K562 (cell line): ENCODE data around the gene GEMIN2. TPM values are rescaled to one million over a fixed set of nuclear protein-coding genes. Genes with fewer than 3 reads are reported as not detected.

Experiments
- BCLAF1 ChIP-seq, 2 experiments: fragments of 450-650 bp in 1 of 2; IDR thresholded peaks; 2 replicates each; pipeline ENCODE4 v1.6.1; 2011 to 2017; ENCODE audit warnings: low read depth in 2 of 2, antibody characterized with exemption in 1 of 2, borderline replicate concordance in 1 of 2, low read length in 1 of 2, mild to moderate bottlenecking in 1 of 2, mixed read lengths in 1 of 2; ENCODE audit not compliant: control insufficient read depth in 1 of 2
- CBFA2T3 ChIP-seq: fragments of 450-650 bp; IDR thresholded peaks from 2 replicates; pipeline ENCODE4 v1.6.1; 2017
- CEBPZ ChIP-seq: fragments of 150-350 bp; IDR thresholded peaks from 2 replicates; pipeline ENCODE4 v1.6.1; 2014; ENCODE audit warnings: low read depth, mild to moderate bottlenecking, low read length, borderline replicate concordance
- GABPB2 ChIP-seq: fragments of 250-450 bp; sonication (Bioruptor Pico); conservative IDR thresholded peaks from 2 replicates; pipeline ENCODE4 v1.5.1; 2021; ENCODE audit warnings: mild to moderate bottlenecking
- HLTF ChIP-seq: fragments of 450-650 bp; IDR thresholded peaks from 2 replicates; pipeline ENCODE4 v1.6.1; 2016
- JUND ChIP-seq, 2 experiments: IDR thresholded peaks; 2 replicates in 1 of 2; 3 replicates in 1 of 2; pipeline ENCODE4 v1.6.1; 2011; ENCODE audit warnings: borderline replicate concordance in 2 of 2, low read depth in 2 of 2, low read length in 2 of 2, improper control_type of control experiment in 1 of 2, missing biosample characterization in 1 of 2, missing genetic modification characterization in 1 of 2, missing genetic modification reagents in 1 of 2
- POLR2A ChIP-seq: fragments of 450-650 bp; conservative IDR thresholded peaks from 2 replicates; pipeline ENCODE4 v1.6.1; 2016
- POLR2AphosphoS5 ChIP-seq: IDR thresholded peaks from 2 replicates; pipeline ENCODE4 v1.6.1; 2011; ENCODE audit warnings: mild to moderate bottlenecking, low read depth, low read length, moderate library complexity; ENCODE audit not compliant: control insufficient read depth, insufficient read depth
- RBBP5 ChIP-seq: fragments of 200-600 bp; sonication (generic); IDR thresholded peaks from 2 replicates; pipeline ENCODE4 v1.6.1; 2012; ENCODE audit warnings: borderline replicate concordance, mild to moderate bottlenecking, low read length, control low read depth, inconsistent platforms; ENCODE audit not compliant: insufficient read depth, poor library complexity, severe bottlenecking
- RBM15 ChIP-seq: fragments of 200-400 bp; formaldehyde crosslinking; IDR thresholded peaks from 2 replicates; pipeline ENCODE4 v1.6.1; 2018; ENCODE audit warnings: mild to moderate bottlenecking, low read length, moderate library complexity; ENCODE audit not compliant: insufficient read depth
- SP2 ChIP-seq: IDR thresholded peaks from 2 replicates; pipeline ENCODE4 v1.6.1; 2011; ENCODE audit warnings: mild to moderate bottlenecking, low read depth, low read length, moderate library complexity; ENCODE audit not compliant: poor library complexity, severe bottlenecking; ENCODE audit errors: extremely low read depth
- SRF ChIP-seq, 2 experiments: fragments of 250-450, 450-650 bp in 1 of 2; sonication (Bioruptor Pico) in 1 of 2; sonication (generic) in 1 of 2; formaldehyde crosslinking; IDR thresholded peaks; 2 replicates each; pipeline versions ENCODE4 v1.5.0 to v1.5.1; 2020 to 2022; ENCODE audit warnings: mild to moderate bottlenecking in 1 of 2, missing genetic modification reagents in 1 of 2
- THAP12 ChIP-seq: fragments of 250-450 bp; sonication (Bioruptor Pico); IDR thresholded peaks from 2 replicates; pipeline ENCODE4 v1.9.0; 2021; ENCODE audit warnings: mild to moderate bottlenecking, inconsistent platforms
- ZNF174 ChIP-seq: fragments of 250-450 bp; sonication (Bioruptor Pico); IDR thresholded peaks from 2 replicates; pipeline ENCODE4 v1.4.0; 2020; ENCODE audit warnings: mild to moderate bottlenecking
- ZNF778 ChIP-seq: fragments of 450-650 bp; formaldehyde crosslinking; IDR thresholded peaks from 2 replicates; pipeline ENCODE4 v1.4.0; 2020; ENCODE audit warnings: mild to moderate bottlenecking, moderate library complexity
- polyA plus RNA-seq, 8 experiments: library from polyadenylated mRNA; depleted of rRNA in 4 of 8; stranded (reverse) in 5 of 8; unstranded in 3 of 8; fragments of >200 nt; fragmentation: Nextera tagmentation in 2 of 8; fragmentation: Illumina TruSeq in 1 of 8; extraction: Ambion mirVana in 2 of 8; extraction: Trizol in 1 of 8; gene quantifications; 2 replicates each; pipeline versions ENCODE4 v1.2.1 to v1.2.3, GENCODE V29; 2011 to 2014; ENCODE audit warnings: inconsistent platforms in 1 of 8, missing spikeins in 1 of 8
- total RNA-seq, 7 experiments: library from RNA; depleted of rRNA in 6 of 7; stranded (reverse); fragments of >200 nt in 6 of 7; fragmentation: Illumina TruSeq in 2 of 7; extraction: Trizol in 2 of 7; gene quantifications; 2 replicates each; pipeline versions ENCODE4 v1.2.1 to v1.2.3, GENCODE V29; 2011 to 2021; ENCODE audit warnings: low replicate concordance in 1 of 7
- TF ChIP-seq, protein P1 (sequence below): fragments of 250-450 bp; sonication (Bioruptor Pico); IDR thresholded peaks from 2 replicates; pipeline ENCODE4 v1.9.0; 2021; ENCODE audit warnings: mild to moderate bottlenecking

The GEMIN2 gene
- total and polyA plus RNA-seq, 9 of the 15 experiments (the other 6 are each of a cell fraction or from before 2014, with no cell fraction given): 23.0 to 87.6 (median 45.5) TPM

- TF ChIP-seq CEBPZ (no peak), SP2 (peak; percentile 62), POLR2AphosphoS5 (peak; percentile 92), CBFA2T3 (no peak), BCLAF1 (IDR thresholded peaks at IDR 0.05; ENCODE audit: borderline replicate concordance in 1 of 2, control insufficient read depth in 1 of 2, low read depth in 2 of 2, low read length in 1 of 2) (peak in 1 of 2 experiments; percentile 93; a peak in 2 of 4 replicates), THAP12 (CRISPR knock-in tag) (peak; percentile 45; the same call in 1 of the 2 replicates), POLR2A (peak; percentile 93), ZNF778 (CRISPR knock-in tag) (no peak), JUND (IDR thresholded peaks at IDR 0.05; ENCODE audit: borderline replicate concordance, low read depth, low read length) (peak; percentile 96), JUND (tag; IDR thresholded peaks at IDR 0.05; ENCODE audit: borderline replicate concordance, low read depth, low read length) (peak; percentile 57; the same call in 1 of the 3 replicates), GABPB2 (CRISPR knock-in tag) (no peak), RBM15 (no peak), ZNF174 (CRISPR knock-in tag) (no peak), HLTF (no peak), SRF (CRISPR knock-in tag; IDR thresholded peaks at IDR 0.05) (peak in 1 of 2 experiments; percentile 17; a peak in 1 of 4 replicates), RBBP5 (peak; percentile 92)
- TF ChIP-seq, protein P1, sequence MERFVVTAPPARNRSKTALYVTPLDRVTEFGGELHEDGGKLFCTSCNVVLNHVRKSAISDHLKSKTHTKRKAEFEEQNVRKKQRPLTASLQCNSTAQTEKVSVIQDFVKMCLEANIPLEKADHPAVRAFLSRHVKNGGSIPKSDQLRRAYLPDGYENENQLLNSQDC (CRISPR knock-in tag): peak; percentile 51; the same call in 1 of the 2 replicates
Observed at GRCh38 chr14:39174560-39175444, 60.7 kb downstream of the GEMIN2 start, which contains the start of gene PNN (continued).
